ENCODE results near the gene ANO2.

DNA sequence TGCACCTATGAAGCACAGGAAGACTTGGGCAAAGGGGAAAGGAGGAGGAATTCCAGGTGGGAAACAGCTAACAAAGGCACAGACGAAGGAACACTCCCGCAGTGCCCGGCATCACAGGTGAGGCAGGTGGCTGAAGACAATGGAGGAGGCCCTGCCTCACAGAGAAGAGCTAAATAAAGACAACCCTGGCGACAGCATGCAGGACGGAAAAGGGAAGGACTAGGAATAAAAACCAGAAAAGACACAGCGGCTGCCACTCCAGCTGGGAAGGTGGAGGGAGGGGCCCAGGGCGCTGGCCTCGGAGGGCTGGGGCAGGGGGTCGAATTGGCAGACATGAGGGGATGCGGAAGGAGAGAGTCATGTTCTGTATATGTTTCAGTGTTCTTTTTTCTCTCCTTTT, 43.0 kb upstream of the ANO2 start:
- TF ChIP-seq, protein P1, sequence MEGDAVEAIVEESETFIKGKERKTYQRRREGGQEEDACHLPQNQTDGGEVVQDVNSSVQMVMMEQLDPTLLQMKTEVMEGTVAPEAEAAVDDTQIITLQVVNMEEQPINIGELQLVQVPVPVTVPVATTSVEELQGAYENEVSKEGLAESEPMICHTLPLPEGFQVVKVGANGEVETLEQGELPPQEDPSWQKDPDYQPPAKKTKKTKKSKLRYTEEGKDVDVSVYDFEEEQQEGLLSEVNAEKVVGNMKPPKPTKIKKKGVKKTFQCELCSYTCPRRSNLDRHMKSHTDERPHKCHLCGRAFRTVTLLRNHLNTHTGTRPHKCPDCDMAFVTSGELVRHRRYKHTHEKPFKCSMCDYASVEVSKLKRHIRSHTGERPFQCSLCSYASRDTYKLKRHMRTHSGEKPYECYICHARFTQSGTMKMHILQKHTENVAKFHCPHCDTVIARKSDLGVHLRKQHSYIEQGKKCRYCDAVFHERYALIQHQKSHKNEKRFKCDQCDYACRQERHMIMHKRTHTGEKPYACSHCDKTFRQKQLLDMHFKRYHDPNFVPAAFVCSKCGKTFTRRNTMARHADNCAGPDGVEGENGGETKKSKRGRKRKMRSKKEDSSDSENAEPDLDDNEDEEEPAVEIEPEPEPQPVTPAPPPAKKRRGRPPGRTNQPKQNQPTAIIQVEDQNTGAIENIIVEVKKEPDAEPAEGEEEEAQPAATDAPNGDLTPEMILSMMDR (conservative IDR thresholded peaks at IDR 0.05; ENCODE audit: low read depth in 2 of 2) = no peak
- TF ChIP-seq POLR2AphosphoS5 (IDR thresholded peaks at IDR 0.05; ENCODE audit: low read depth) (no peak), EZH2 (IDR thresholded peaks at IDR 0.05; ENCODE audit: low read depth, unreplicated experiment) (no peak), CREB1 (CRISPR knock-in tag; IDR thresholded peaks at IDR 0.05; ENCODE audit: low read depth) (no peak), JUNB (IDR thresholded peaks at IDR 0.05; ENCODE audit: unreplicated experiment) (no peak), EZH2phosphoT487 (IDR thresholded peaks at IDR 0.05; ENCODE audit: unreplicated experiment) (no peak), STAT1 (IDR thresholded peaks at IDR 0.05; ENCODE audit: unreplicated experiment) (no peak), NANOG (IDR thresholded peaks at IDR 0.05; ENCODE audit: borderline replicate concordance) (no peak), ZNF114 (CRISPR knock-in tag; IDR thresholded peaks at IDR 0.05) (no peak)
- TF ChIP-seq, protein P2, sequence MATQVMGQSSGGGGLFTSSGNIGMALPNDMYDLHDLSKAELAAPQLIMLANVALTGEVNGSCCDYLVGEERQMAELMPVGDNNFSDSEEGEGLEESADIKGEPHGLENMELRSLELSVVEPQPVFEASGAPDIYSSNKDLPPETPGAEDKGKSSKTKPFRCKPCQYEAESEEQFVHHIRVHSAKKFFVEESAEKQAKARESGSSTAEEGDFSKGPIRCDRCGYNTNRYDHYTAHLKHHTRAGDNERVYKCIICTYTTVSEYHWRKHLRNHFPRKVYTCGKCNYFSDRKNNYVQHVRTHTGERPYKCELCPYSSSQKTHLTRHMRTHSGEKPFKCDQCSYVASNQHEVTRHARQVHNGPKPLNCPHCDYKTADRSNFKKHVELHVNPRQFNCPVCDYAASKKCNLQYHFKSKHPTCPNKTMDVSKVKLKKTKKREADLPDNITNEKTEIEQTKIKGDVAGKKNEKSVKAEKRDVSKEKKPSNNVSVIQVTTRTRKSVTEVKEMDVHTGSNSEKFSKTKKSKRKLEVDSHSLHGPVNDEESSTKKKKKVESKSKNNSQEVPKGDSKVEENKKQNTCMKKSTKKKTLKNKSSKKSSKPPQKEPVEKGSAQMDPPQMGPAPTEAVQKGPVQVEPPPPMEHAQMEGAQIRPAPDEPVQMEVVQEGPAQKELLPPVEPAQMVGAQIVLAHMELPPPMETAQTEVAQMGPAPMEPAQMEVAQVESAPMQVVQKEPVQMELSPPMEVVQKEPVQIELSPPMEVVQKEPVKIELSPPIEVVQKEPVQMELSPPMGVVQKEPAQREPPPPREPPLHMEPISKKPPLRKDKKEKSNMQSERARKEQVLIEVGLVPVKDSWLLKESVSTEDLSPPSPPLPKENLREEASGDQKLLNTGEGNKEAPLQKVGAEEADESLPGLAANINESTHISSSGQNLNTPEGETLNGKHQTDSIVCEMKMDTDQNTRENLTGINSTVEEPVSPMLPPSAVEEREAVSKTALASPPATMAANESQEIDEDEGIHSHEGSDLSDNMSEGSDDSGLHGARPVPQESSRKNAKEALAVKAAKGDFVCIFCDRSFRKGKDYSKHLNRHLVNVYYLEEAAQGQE (IDR thresholded peaks at IDR 0.05; ENCODE audit: unreplicated experiment) = no peak
- TF ChIP-seq, protein P3, sequence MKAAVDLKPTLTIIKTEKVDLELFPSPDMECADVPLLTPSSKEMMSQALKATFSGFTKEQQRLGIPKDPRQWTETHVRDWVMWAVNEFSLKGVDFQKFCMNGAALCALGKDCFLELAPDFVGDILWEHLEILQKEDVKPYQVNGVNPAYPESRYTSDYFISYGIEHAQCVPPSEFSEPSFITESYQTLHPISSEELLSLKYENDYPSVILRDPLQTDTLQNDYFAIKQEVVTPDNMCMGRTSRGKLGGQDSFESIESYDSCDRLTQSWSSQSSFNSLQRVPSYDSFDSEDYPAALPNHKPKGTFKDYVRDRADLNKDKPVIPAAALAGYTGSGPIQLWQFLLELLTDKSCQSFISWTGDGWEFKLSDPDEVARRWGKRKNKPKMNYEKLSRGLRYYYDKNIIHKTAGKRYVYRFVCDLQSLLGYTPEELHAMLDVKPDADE (IDR thresholded peaks at IDR 0.05) = no peak

Data from GM23338 (cell line).